Dedifferentiated amniotic fluid mesenchymal stem cell (primary cell): Measurements from ENCODE around the gene USP17L11.
"Not testable (repeated sequence)": the region's sequence is repeated elsewhere in the genome, so short reads cannot be mapped to it uniquely, and the experiment has no call there.

Experiments used
- DNase-seq: peaks from one replicate; pipeline ENCODE4 v3.0.0-alpha.2; 2016; ENCODE audit errors: extremely low spot score

USP17L11 gene, protein sequence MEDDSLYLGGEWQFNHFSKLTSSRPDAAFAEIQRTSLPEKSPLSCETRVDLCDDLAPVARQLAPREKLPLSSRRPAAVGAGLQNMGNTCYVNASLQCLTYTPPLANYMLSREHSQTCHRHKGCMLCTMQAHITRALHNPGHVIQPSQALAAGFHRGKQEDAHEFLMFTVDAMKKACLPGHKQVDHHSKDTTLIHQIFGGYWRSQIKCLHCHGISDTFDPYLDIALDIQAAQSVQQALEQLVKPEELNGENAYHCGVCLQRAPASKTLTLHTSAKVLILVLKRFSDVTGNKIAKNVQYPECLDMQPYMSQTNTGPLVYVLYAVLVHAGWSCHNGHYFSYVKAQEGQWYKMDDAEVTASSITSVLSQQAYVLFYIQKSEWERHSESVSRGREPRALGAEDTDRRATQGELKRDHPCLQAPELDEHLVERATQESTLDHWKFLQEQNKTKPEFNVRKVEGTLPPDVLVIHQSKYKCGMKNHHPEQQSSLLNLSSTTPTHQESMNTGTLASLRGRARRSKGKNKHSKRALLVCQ

DNA sequence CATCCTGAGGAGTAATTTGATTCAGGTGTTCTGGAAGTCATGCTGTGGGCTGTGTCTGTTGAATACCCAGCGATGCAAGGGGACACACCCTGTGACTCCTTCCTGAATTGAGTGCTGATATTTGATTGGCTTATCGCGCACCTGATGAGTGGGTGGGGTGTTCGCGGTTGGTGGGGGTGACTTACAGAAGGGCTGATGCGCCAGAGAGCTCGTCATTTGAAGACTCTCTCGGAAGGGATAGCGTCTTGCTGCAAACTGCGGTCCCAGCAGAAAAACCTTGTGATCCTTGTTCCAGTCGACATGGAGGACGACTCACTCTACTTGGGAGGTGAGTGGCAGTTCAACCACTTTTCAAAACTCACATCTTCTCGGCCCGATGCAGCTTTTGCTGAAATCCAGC lies at the start of gene USP17L11:
USP17L11 (plus strand) TSS at position 301 of the 400 bp plus-strand sequence; CDS start at position 301, 0 bp downstream.
- DNase-seq: not testable (repeated sequence)

DNA sequence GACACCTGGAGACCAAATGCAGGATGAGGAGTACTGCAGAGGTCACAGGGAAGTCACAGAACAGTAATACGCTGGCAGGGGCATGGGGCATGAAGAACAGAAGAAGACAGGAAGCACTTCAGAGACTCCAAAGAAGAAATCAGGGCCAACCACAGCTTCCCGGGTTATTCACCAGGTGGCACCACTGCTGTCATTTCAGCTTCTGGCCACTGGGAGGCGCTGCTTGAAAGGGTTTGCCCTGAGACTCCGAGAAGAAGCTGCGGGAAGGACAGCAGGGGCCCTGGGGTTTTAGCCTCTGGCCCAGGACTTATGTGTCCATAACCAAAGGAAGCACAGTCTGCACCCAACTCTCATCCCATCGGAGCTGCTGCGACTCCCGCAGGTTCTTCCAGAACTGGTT lies 49.2 kb upstream of the USP17L11 start:
- DNase-seq: not testable (repeated sequence)

DNA sequence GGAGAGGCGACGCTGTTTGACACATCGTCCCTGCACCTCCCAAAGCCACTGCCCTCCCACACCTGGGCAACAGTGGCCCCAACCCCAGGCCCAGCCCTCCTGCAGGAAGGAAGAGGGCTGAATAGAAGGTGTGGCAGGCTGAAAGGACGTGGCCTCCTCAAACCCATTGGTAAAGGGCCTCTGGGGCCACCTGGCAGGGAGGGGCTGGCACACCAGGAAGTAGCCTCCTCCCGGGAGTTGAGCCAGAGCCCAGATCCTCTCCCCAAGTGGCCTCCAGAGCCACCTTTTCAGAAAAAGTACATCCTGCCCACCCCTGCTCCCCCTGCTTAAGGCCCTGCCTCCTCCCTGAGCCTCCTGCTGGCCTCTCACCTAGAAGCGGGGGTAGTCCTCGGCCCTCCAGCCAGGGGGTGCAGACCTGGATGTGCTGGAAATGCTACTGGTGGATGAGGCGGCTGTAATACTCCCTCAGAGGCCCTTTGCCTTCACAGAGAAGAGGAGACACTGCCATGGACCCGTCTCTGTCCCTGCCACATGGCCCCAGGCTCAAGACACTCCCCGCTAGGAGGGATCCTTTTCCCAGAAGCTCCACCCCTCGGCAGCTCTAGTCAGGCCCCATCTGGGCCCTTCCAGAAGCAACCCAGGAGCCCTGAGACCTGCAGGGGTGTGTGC lies 45.3 kb upstream of the USP17L11 start, which contains the start of gene FAM90A26:
FAM90A26 (plus strand) TSS at position 619 of the 669 bp plus-strand sequence. CDS start 2,764 bp downstream, outside the sequence.
- DNase-seq: not testable (repeated sequence)

DNA sequence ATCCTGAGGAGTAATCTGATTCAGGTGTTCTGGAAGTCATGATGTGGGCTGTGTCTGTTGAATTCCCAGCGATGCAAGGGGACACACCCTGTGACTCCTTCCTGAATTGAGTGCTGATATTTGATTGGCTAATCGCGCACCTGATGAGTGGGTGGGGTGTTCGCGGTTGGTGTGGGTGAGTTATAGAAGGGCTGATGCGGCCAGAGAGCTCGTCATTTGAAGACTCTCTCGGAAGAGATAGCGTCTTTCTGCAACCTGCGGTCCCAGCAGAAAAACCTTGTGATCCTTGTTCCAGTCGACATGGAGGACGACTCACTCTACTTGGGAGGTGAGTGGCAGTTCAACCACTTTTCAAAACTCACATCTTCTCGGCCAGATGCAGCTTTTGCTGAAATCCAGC lies 4.8 kb upstream of the USP17L11 start, which contains the start of gene USP17L10:
USP17L10 (plus strand) TSS at position 301 of the 400 bp plus-strand sequence; CDS start at position 301, 0 bp downstream.
- DNase-seq: not testable (repeated sequence)

DNA sequence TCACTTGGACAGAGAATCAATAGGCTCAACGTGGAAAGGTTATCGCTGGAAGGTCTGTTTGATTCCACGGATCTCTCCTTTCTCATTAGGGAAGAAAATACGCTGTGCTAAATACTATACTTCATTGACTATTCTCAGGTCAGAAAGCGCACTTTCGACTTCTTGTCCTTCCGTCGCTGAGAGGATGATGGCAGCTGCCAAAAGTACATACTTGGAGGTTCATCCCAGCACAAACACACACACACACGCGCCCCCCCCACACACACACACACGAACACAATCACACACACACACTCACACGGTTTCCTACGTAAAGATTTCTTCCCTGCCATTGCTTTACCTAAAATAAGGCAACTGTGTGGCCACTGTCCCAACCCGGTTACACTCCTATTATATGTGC lies 504 bp upstream of the USP17L11 start:
- DNase-seq: not testable (repeated sequence)

DNA sequence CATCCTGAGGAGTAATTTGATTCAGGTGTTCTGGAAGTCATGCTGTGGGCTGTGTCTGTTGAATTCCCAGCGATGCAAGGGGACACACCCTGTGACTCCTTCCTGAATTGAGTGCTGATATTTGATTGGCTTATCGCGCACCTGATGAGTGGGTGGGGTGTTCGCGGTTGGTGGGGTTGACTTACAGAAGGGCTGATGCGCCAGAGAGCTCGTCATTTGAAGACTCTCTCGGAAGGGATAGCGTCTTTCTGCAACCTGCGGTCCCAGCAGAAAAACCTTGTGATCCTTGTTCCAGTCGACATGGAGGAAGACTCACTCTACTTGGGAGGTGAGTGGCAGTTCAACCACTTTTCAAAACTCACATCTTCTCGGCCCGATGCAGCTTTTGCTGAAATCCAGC lies 4.6 kb downstream of the USP17L11 start, which contains the start of gene USP17L12:
USP17L12 (plus strand) TSS at position 301 of the 400 bp plus-strand sequence; CDS start at position 301, 0 bp downstream.
- not testable (repeated sequence) for DNase-seq

DNA sequence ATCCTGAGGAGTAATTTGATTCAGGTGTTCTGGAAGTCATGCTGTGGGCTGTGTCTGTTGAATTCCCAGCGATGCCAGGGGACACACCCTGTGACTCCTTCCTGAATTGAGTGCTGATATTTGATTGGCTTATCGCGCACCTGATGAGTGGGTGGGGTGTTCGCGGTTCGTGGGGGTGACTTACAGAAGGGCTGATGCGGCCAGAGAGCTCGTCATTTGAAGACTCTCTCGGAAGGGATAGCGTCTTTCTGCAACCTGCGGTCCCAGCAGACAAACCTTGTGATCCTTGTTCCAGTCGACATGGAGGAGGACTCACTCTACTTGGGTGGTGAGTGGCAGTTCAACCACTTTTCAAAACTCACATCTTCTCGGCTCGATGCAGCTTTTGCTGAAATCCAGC lies 9.4 kb downstream of the USP17L11 start, which contains the start of gene USP17L13:
USP17L13 (plus strand) TSS at position 301 of the 400 bp plus-strand sequence; CDS start at position 301, 0 bp downstream.
- not testable (repeated sequence) for DNase-seq

DNA sequence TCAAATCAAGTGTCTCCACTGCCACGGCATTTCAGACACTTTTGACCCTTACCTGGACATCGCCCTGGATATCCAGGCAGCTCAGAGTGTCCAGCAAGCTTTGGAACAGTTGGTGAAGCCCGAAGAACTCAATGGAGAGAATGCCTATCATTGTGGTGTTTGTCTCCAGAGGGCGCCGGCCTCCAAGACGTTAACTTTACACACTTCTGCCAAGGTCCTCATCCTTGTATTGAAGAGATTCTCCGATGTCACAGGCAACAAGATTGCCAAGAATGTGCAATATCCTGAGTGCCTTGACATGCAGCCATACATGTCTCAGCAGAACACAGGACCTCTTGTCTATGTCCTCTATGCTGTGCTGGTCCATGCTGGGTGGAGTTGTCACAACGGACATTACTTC lies 15.0 kb downstream of the USP17L11 start:
- DNase-seq: not testable (repeated sequence)

DNA sequence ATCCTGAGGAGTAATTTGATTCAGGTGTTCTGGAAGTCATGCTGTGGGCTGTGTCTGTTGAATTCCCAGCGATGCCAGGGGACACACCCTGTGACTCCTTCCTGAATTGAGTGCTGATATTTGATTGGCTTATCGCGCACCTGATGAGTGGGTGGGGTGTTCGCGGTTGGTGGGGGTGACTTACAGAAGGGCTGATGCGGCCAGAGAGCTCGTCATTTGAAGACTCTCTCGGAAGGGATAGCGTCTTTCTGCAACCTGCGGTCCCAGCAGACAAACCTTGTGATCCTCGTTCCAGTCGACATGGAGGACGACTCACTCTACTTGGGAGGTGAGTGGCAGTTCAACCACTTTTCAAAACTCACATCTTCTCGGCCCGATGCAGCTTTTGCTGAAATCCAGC lies 18.9 kb downstream of the USP17L11 start, which contains the start of gene USP17L15:
USP17L15 (plus strand) TSS at position 301 of the 400 bp plus-strand sequence; CDS start at position 301, 0 bp downstream.
- DNase-seq: not testable (repeated sequence)

DNA sequence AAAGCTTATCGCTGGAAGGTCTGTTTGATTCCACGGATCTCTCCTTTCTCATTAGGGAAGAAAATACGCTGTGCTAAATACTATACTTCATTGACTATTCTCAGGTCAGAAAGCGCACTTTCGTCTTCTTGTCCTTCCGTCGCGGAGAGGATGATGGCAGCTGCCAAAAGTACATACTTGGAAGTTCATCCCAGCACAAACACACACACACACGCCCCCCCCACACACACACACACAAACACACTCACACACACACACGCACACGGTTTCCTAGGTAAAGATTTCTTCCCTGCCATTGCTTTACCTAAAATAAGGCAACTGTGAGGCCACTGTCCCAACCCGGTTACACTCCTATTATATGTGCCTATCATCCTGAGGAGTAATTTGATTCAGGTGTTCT lies 23.3 kb downstream of the USP17L11 start:
- DNase-seq: not testable (repeated sequence)

DNA sequence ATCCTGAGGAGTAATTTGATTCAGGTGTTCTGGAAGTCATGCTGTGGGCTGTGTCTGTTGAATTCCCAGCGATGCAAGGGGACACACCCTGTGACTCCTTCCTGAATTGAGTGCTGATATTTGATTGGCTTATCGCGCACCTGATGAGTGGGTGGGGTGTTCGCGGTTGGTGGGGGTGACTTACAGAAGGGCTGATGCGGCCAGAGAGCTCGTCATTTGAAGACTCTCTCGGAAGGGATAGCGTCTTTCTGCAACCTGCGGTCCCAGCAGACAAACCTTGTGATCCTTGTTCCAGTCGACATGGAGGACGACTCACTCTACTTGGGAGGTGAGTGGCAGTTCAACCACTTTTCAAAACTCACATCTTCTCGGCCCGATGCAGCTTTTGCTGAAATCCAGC lies 28.4 kb downstream of the USP17L11 start, which contains the start of gene USP17L17:
USP17L17 (plus strand) TSS at position 301 of the 400 bp plus-strand sequence; CDS start at position 301, 0 bp downstream.
- DNase-seq: not testable (repeated sequence)

DNA sequence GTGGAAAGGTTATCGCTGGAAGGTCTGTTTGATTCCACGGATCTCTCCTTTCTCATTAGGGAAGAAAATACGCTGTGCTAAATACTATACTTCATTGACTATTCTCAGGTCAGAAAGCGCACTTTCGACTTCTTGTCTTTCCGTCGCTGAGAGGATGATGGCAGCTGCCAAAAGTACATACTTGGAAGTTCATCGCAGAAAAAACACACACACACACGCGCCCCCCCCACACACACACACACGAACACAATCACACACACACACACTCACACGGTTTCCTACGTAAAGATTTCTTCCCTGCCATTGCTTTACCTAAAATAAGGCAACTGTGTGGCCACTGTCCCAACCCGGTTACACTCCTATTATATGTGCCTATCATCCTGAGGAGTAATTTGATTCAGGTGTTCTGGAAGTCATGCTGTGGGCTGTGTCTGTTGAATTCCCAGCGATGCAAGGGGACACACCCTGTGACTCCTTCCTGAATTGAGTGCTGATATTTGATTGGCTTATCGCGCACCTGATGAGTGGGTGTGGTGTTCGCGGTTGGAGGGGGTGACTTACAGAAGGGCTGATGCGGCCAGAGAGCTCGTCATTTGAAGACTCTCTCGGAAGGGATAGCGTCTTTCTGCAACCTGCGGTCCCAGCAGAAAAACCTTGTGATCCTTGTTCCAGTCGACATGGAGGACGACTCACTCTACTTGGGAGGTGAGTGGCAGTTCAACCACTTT lies 32.9 kb downstream of the USP17L11 start, which contains the start of gene USP17L18:
USP17L18 (plus strand) TSS at position 678 of the 728 bp plus-strand sequence; CDS start at position 678, 0 bp downstream.
- peak; percentile 13 for DNase-seq

DNA sequence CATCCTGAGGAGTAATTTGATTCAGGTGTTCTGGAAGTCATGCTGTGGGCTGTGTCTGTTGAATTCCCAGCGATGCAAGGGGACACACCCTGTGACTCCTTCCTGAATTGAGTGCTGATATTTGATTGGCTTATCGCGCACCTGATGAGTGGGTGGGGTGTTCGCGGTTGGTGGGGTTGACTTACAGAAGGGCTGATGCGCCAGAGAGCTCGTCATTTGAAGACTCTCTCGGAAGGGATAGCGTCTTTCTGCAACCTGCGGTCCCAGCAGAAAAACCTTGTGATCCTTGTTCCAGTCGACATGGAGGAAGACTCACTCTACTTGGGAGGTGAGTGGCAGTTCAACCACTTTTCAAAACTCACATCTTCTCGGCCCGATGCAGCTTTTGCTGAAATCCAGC lies 37.9 kb downstream of the USP17L11 start, which contains the start of gene USP17L19:
USP17L19 (plus strand) TSS at position 301 of the 400 bp plus-strand sequence; CDS start at position 301, 0 bp downstream.
- DNase-seq: not testable (repeated sequence)

DNA sequence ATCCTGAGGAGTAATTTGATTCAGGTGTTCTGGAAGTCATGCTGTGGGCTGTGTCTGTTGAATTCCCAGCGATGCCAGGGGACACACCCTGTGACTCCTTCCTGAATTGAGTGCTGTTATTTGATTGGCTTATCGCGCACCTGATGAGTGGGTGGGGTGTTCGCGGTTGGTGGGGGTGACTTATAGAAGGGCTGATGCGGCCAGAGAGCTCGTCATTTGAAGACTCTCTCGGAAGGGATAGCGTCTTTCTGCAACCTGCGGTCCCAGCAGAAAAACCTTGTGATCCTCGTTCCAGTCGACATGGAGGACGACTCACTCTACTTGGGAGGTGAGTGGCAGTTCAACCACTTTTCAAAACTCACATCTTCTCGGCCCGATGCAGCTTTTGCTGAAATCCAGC lies 42.6 kb downstream of the USP17L11 start, which contains the start of gene USP17L20:
USP17L20 (plus strand) TSS at position 301 of the 400 bp plus-strand sequence; CDS start at position 301, 0 bp downstream.
- DNase-seq: not testable (repeated sequence)

DNA sequence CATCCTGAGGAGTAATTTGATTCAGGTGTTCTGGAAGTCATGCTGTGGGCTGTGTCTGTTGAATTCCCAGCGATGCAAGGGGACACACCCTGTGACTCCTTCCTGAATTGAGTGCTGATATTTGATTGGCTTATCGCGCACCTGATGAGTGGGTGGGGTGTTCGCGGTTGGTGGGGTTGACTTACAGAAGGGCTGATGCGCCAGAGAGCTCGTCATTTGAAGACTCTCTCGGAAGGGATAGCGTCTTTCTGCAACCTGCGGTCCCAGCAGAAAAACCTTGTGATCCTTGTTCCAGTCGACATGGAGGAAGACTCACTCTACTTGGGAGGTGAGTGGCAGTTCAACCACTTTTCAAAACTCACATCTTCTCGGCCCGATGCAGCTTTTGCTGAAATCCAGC lies 47.4 kb downstream of the USP17L11 start, which contains the start of gene USP17L21:
USP17L21 (plus strand) TSS at position 301 of the 400 bp plus-strand sequence; CDS start at position 301, 0 bp downstream.
- DNase-seq: not testable (repeated sequence)
